ENCODE measurements around the gene EFCAB6. TPM values are rescaled to one million over a fixed set of nuclear protein-coding genes. Genes with fewer than 3 reads are reported as not detected.

EFCAB6 gene
- total and polyA plus RNA-seq, 5 donors from 2014 or later, result 0.18 to 0.77 (median 0.30) TPM; not detected in 2

- no peaks in the 10 kb centered on the region for H3K27me3 Mint-ChIP-seq
- H3K9me3 ChIP-seq (ENCODE audit: control insufficient read depth in 2 of 2, low read length in 2 of 2), result peaks cover 0 to 2% of the 10 kb centered on the region in 2 experiments
- H3K4me3 Mint-ChIP-seq, result no peak overlapping the region
- DNase-seq (no peak), ATAC-seq (ENCODE audit: low read depth in 2 of 2) (no peak)
- no peak overlapping the region for H3K4me3 ChIP-seq (ENCODE audit: low read depth, low read length)
- no peaks in the 10 kb centered on the region for H3K4me1 Mint-ChIP-seq
- H3K27me3 ChIP-seq (ENCODE audit: control insufficient read depth, insufficient read depth, low read length), result no peaks in the 10 kb centered on the region
- no peaks in the 10 kb centered on the region for H3K36me3 ChIP-seq (ENCODE audit: control insufficient read depth, insufficient read depth, low read length)
- no peaks in the 10 kb centered on the region for H3K4me1 ChIP-seq (ENCODE audit: control insufficient read depth, insufficient read depth, low read length, poor library complexity, severe bottlenecking)
- no peak overlapping the region for H3K27ac ChIP-seq (ENCODE audit: insufficient read depth, low read length, poor library complexity, severe bottlenecking)
- peaks cover 0 to 2% (median 0%) of the 10 kb centered on the region in 7 donors for H3K9me3 Mint-ChIP-seq
- no peak overlapping the region for H3K27ac Mint-ChIP-seq
- H3K36me3 Mint-ChIP-seq, result no peaks in the 10 kb centered on the region
These were observed 323.2 kb downstream of the EFCAB6 start for GRCh38 chr22:43488937-43489336.

GRCh38 chr22:43488031-43488866 is 323.9 kb downstream of the EFCAB6 start:
- Histone ChIP-seq H3K27ac (ENCODE audit: insufficient read depth, low read length, poor library complexity, severe bottlenecking) (no peak overlapping the region), H3K4me1 (ENCODE audit: control insufficient read depth, insufficient read depth, low read length, poor library complexity, severe bottlenecking) (no peaks in the 10 kb centered on the region), H3K36me3 (ENCODE audit: control insufficient read depth, insufficient read depth, low read length) (no peaks in the 10 kb centered on the region), H3K4me3 (ENCODE audit: low read depth, low read length) (no peak overlapping the region), H3K9me3 (ENCODE audit: control insufficient read depth in 2 of 2, low read length in 2 of 2) (peaks cover 0 to 2% of the 10 kb centered on the region in 2 experiments), H3K27me3 (ENCODE audit: control insufficient read depth, insufficient read depth, low read length) (no peaks in the 10 kb centered on the region)
- no peak for ATAC-seq (ENCODE audit: low read depth in 2 of 2)
- H3K9me3 Mint-ChIP-seq, result peaks cover 0 to 2% (median 0%) of the 10 kb centered on the region in 7 donors
- no peaks in the 10 kb centered on the region for H3K4me1 Mint-ChIP-seq
- DNase-seq, result no peak
- H3K4me3 Mint-ChIP-seq, result no peak overlapping the region
- no peaks in the 10 kb centered on the region for H3K36me3 Mint-ChIP-seq
- H3K27ac Mint-ChIP-seq, result no peak overlapping the region
- H3K27me3 Mint-ChIP-seq, result no peaks in the 10 kb centered on the region

- peaks cover 0 to 2% (median 0%) of the 10 kb centered on the region in 7 donors for H3K9me3 Mint-ChIP-seq
- H3K36me3 ChIP-seq (ENCODE audit: control insufficient read depth, insufficient read depth, low read length), result no peaks in the 10 kb centered on the region
- H3K4me1 Mint-ChIP-seq, result no peaks in the 10 kb centered on the region
- ATAC-seq (ENCODE audit: low read depth in 2 of 2) (no peak), DNase-seq (no peak)
- no peak overlapping the region for H3K4me3 ChIP-seq (ENCODE audit: low read depth, low read length)
- H3K27me3 Mint-ChIP-seq, result no peaks in the 10 kb centered on the region
- no peaks in the 10 kb centered on the region for H3K36me3 Mint-ChIP-seq
- H3K9me3 ChIP-seq (ENCODE audit: control insufficient read depth in 2 of 2, low read length in 2 of 2), result peaks cover 0 to 2% of the 10 kb centered on the region in 2 experiments
- no peaks in the 10 kb centered on the region for H3K4me1 ChIP-seq (ENCODE audit: control insufficient read depth, insufficient read depth, low read length, poor library complexity, severe bottlenecking)
- H3K27ac Mint-ChIP-seq, result no peak overlapping the region
- no peak overlapping the region for H3K4me3 Mint-ChIP-seq
- no peaks in the 10 kb centered on the region for H3K27me3 ChIP-seq (ENCODE audit: control insufficient read depth, insufficient read depth, low read length)
- H3K27ac ChIP-seq (ENCODE audit: insufficient read depth, low read length, poor library complexity, severe bottlenecking), result no peak overlapping the region
These were observed 324.6 kb downstream of the EFCAB6 start for GRCh38 chr22:43487311-43488030.

GRCh38 chr22:43485502-43486089 is 326.5 kb downstream of the EFCAB6 start:
- no peaks in the 10 kb centered on the region for H3K27me3 Mint-ChIP-seq
- no peaks in the 10 kb centered on the region for H3K36me3 ChIP-seq (ENCODE audit: control insufficient read depth, insufficient read depth, low read length)
- H3K4me3 Mint-ChIP-seq, result no peak overlapping the region
- no peaks in the 10 kb centered on the region for H3K4me1 ChIP-seq (ENCODE audit: control insufficient read depth, insufficient read depth, low read length, poor library complexity, severe bottlenecking)
- H3K4me3 ChIP-seq (ENCODE audit: low read depth, low read length), result no peak overlapping the region
- ATAC-seq (ENCODE audit: low read depth in 2 of 2), result no peak
- H3K9me3 ChIP-seq (ENCODE audit: control insufficient read depth in 2 of 2, low read length in 2 of 2), result no peaks in the 10 kb centered on the region
- no peak overlapping the region for H3K27ac Mint-ChIP-seq
- peaks cover 0 to 11% (median 3%) of the 10 kb centered on the region in 4 donors for H3K4me1 Mint-ChIP-seq
- no peaks in the 10 kb centered on the region for H3K27me3 ChIP-seq (ENCODE audit: control insufficient read depth, insufficient read depth, low read length)
- no peaks in the 10 kb centered on the region for H3K36me3 Mint-ChIP-seq
- DNase-seq, result no peak
- no peak overlapping the region for H3K27ac ChIP-seq (ENCODE audit: insufficient read depth, low read length, poor library complexity, severe bottlenecking)
- no peaks in the 10 kb centered on the region for H3K9me3 Mint-ChIP-seq

- Mint-ChIP-seq H3K27ac (no peak overlapping the region), H3K36me3 (no peaks in the 10 kb centered on the region), H3K4me1 (peaks cover 0 to 14% (median 3%) of the 10 kb centered on the region in 4 donors), H3K4me3 (no peak overlapping the region), H3K27me3 (no peaks in the 10 kb centered on the region), H3K9me3 (no peaks in the 10 kb centered on the region)
- Histone ChIP-seq H3K36me3 (ENCODE audit: control insufficient read depth, insufficient read depth, low read length) (no peaks in the 10 kb centered on the region), H3K9me3 (ENCODE audit: control insufficient read depth in 2 of 2, low read length in 2 of 2) (no peaks in the 10 kb centered on the region), H3K27ac (ENCODE audit: insufficient read depth, low read length, poor library complexity, severe bottlenecking) (no peak overlapping the region), H3K4me1 (ENCODE audit: control insufficient read depth, insufficient read depth, low read length, poor library complexity, severe bottlenecking) (no peaks in the 10 kb centered on the region), H3K4me3 (ENCODE audit: low read depth, low read length) (no peak overlapping the region), H3K27me3 (ENCODE audit: control insufficient read depth, insufficient read depth, low read length) (no peaks in the 10 kb centered on the region)
- DNase-seq, result no peak
- ATAC-seq (ENCODE audit: low read depth in 2 of 2), result no peak
These were observed 327.9 kb downstream of the EFCAB6 start for GRCh38 chr22:43484227-43484626.

GRCh38 chr22:43483669-43484068 is 328.4 kb downstream of the EFCAB6 start:
- Histone ChIP-seq H3K4me1 (ENCODE audit: control insufficient read depth, insufficient read depth, low read length, poor library complexity, severe bottlenecking) (no peaks in the 10 kb centered on the region), H3K27ac (ENCODE audit: insufficient read depth, low read length, poor library complexity, severe bottlenecking) (no peak overlapping the region), H3K36me3 (ENCODE audit: control insufficient read depth, insufficient read depth, low read length) (no peaks in the 10 kb centered on the region), H3K27me3 (ENCODE audit: control insufficient read depth, insufficient read depth, low read length) (no peaks in the 10 kb centered on the region), H3K9me3 (ENCODE audit: control insufficient read depth in 2 of 2, low read length in 2 of 2) (no peaks in the 10 kb centered on the region), H3K4me3 (ENCODE audit: low read depth, low read length) (no peak overlapping the region)
- Mint-ChIP-seq H3K27ac (no peak overlapping the region), H3K4me3 (no peak overlapping the region), H3K27me3 (no peaks in the 10 kb centered on the region), H3K9me3 (no peaks in the 10 kb centered on the region), H3K36me3 (no peaks in the 10 kb centered on the region), H3K4me1 (peaks cover 0 to 14% (median 3%) of the 10 kb centered on the region in 4 donors)
- DNase-seq (no peak), ATAC-seq (ENCODE audit: low read depth in 2 of 2) (no peak)

- H3K27ac Mint-ChIP-seq, result no peak overlapping the region
- H3K4me1 Mint-ChIP-seq, result peaks cover 0 to 14% (median 3%) of the 10 kb centered on the region in 4 donors
- no peak for ATAC-seq (ENCODE audit: low read depth in 2 of 2)
- H3K36me3 Mint-ChIP-seq, result no peaks in the 10 kb centered on the region
- Histone ChIP-seq H3K4me1 (ENCODE audit: control insufficient read depth, insufficient read depth, low read length, poor library complexity, severe bottlenecking) (no peaks in the 10 kb centered on the region), H3K36me3 (ENCODE audit: control insufficient read depth, insufficient read depth, low read length) (no peaks in the 10 kb centered on the region), H3K27ac (ENCODE audit: insufficient read depth, low read length, poor library complexity, severe bottlenecking) (no peak overlapping the region), H3K4me3 (ENCODE audit: low read depth, low read length) (no peak overlapping the region), H3K27me3 (ENCODE audit: control insufficient read depth, insufficient read depth, low read length) (no peaks in the 10 kb centered on the region), H3K9me3 (ENCODE audit: control insufficient read depth in 2 of 2, low read length in 2 of 2) (no peaks in the 10 kb centered on the region)
- DNase-seq, result no peak
- H3K27me3 Mint-ChIP-seq, result no peaks in the 10 kb centered on the region
- H3K9me3 Mint-ChIP-seq, result no peaks in the 10 kb centered on the region
- no peak overlapping the region for H3K4me3 Mint-ChIP-seq
These were observed 328.8 kb downstream of the EFCAB6 start for GRCh38 chr22:43483266-43483665.

Measured in CD4-positive, CD25-positive, alpha-beta regulatory T cell (primary cell).